H1 (cell line): ENCODE measurements around the gene SEMA3E. TPM values are rescaled to one million over a fixed set of nuclear protein-coding genes. Genes with fewer than 3 reads are reported as not detected.

Source experiments
- polyA plus RNA-seq, 7 experiments: library from polyadenylated mRNA; depleted of rRNA in 3 of 7; stranded (reverse) in 5 of 7; unstranded in 2 of 7; fragments of >200 nt in 5 of 7; fragments of 200-250 nt in 2 of 7; gene quantifications; 1 replicate in 5 of 7; 2 replicates in 1 of 7; 4 replicates in 1 of 7; pipeline versions ENCODE4 v1.2.1 to v1.2.3, GENCODE V29; 2011 to 2013; ENCODE audit warnings: missing spikeins in 2 of 7, mixed read lengths in 2 of 7
- total RNA-seq: library from RNA; stranded (reverse); fragmentation: NEBNext Ultra II Directional; extraction: Animal tissue kit (Norgen Biotek cat#: 25700); gene quantifications from 2 replicates; pipeline ENCODE4 v1.2.1, GENCODE V29; 2021
- TF ChIP-seq, protein P1 (sequence below), 3 experiments: IDR thresholded peaks; 1 replicate in 2 of 3; 2 replicates in 1 of 3; pipeline versions ENCODE4 v1.5.1 to v1.6.1; 2011; ENCODE audit warnings: low read length in 3 of 3, mild to moderate bottlenecking in 3 of 3, inconsistent platforms in 2 of 3, low read depth in 1 of 3, moderate library complexity in 1 of 3; ENCODE audit not compliant: insufficient read depth in 1 of 3; ENCODE audit errors: control extremely low read depth in 1 of 3

Gene SEMA3E
- total and polyA plus RNA-seq, 2 of the 8 experiments (the other 6 are each of a cell fraction or from before 2014, with no cell fraction given) = 0.93 to 0.94 TPM

DNA sequence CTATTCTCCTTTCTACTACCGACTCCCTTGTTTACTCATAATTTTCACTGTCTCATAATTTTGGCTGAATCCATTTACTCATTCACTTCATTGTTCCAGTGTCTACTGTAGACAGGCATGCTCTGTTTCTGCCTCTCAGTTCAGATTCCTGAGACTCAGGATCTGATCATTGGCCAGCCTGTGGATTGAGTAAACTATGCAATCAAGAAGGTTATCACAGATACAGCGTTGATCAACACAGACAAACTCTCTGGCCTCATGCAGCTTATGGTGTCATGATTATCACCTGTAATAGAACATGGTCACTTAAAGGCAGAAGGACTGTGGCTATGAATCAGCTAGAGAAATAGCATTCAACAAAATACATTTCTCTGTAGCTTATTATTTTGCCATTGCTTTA lies 86.0 kb downstream of the SEMA3E start (continued):
- TF ChIP-seq, protein P1, sequence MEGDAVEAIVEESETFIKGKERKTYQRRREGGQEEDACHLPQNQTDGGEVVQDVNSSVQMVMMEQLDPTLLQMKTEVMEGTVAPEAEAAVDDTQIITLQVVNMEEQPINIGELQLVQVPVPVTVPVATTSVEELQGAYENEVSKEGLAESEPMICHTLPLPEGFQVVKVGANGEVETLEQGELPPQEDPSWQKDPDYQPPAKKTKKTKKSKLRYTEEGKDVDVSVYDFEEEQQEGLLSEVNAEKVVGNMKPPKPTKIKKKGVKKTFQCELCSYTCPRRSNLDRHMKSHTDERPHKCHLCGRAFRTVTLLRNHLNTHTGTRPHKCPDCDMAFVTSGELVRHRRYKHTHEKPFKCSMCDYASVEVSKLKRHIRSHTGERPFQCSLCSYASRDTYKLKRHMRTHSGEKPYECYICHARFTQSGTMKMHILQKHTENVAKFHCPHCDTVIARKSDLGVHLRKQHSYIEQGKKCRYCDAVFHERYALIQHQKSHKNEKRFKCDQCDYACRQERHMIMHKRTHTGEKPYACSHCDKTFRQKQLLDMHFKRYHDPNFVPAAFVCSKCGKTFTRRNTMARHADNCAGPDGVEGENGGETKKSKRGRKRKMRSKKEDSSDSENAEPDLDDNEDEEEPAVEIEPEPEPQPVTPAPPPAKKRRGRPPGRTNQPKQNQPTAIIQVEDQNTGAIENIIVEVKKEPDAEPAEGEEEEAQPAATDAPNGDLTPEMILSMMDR (IDR thresholded peaks at IDR 0.05; ENCODE audit: control extremely low read depth in 1 of 3, insufficient read depth in 1 of 3, low read depth in 1 of 3, low read length in 3 of 3) = no peak
- TF ChIP-seq, all 59 proteins: peak for 0
